ENCODE results near the gene OCRL. TPM values are rescaled to one million over a fixed set of nuclear protein-coding genes. Genes with fewer than 3 reads are reported as not detected.

Gene OCRL
- total and polyA plus RNA-seq, 4 donors = 8.6 to 20.2 (median 14.0) TPM

DNA sequence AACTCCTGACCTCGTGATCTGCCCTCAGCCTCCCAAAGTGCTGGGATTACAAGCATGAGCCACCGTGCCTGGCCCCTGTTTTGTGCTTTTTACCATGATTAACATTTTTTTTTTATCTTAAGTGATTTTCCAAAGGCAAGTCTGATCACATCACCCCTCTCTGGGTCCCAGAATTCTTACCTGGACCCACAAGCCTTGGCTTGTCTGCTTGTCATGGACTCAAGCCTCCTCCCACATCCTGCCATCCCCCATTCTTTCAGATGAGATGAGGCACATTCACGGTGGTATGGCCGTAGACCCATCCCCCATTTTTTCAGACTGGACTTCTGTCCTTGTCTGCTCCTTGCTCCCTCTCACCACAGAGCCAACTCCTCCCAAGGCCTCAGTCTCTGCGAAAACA lies 59.4 kb downstream of the OCRL start:
- no peaks in the 10 kb centered on the region for H3K9me3 ChIP-seq (ENCODE audit: control insufficient read depth in 4 of 4, insufficient read depth in 3 of 4, low read length in 3 of 4)
- no peak for ATAC-seq (ENCODE audit: insufficient read depth, low FRiP score)
- no peak for DNase-seq
- no peak overlapping the region for H3K4me3 ChIP-seq
- no peak overlapping the region for H3K9ac ChIP-seq (ENCODE audit: insufficient read depth in 1 of 2, low read length in 2 of 2)
- TF ChIP-seq, protein P1, sequence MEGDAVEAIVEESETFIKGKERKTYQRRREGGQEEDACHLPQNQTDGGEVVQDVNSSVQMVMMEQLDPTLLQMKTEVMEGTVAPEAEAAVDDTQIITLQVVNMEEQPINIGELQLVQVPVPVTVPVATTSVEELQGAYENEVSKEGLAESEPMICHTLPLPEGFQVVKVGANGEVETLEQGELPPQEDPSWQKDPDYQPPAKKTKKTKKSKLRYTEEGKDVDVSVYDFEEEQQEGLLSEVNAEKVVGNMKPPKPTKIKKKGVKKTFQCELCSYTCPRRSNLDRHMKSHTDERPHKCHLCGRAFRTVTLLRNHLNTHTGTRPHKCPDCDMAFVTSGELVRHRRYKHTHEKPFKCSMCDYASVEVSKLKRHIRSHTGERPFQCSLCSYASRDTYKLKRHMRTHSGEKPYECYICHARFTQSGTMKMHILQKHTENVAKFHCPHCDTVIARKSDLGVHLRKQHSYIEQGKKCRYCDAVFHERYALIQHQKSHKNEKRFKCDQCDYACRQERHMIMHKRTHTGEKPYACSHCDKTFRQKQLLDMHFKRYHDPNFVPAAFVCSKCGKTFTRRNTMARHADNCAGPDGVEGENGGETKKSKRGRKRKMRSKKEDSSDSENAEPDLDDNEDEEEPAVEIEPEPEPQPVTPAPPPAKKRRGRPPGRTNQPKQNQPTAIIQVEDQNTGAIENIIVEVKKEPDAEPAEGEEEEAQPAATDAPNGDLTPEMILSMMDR (IDR thresholded peaks at IDR 0.05; ENCODE audit: control extremely low read depth, extremely low read depth) = no peak
- 67 to 83% methylated on average over 5 of the region's 5 CpGs for WGBS, 2 donors
- peaks cover 0 to 4% (median 4%) of the 10 kb centered on the region in 3 donors for H3K27me3 ChIP-seq (ENCODE audit: control insufficient read depth in 3 of 3, insufficient read depth in 3 of 3, low read length in 2 of 3)
- no peak overlapping the region for H3K27ac ChIP-seq (ENCODE audit: low read depth in 1 of 2, low read length in 1 of 2)
- H3K36me3 ChIP-seq (ENCODE audit: control insufficient read depth in 4 of 4, insufficient read depth in 4 of 4, low read length in 4 of 4) = no peaks in the 10 kb centered on the region
- peaks cover 0 to 4% (median 0%) of the 10 kb centered on the region in 5 donors for H3K4me1 ChIP-seq (ENCODE audit: control insufficient read depth in 5 of 5, insufficient read depth in 5 of 5, low read length in 5 of 5)

- H3K27me3 ChIP-seq (ENCODE audit: control insufficient read depth in 3 of 3, insufficient read depth in 3 of 3, low read length in 2 of 3) = peaks cover 0 to 4% (median 4%) of the 10 kb centered on the region in 3 donors
- no peak for DNase-seq
- TF ChIP-seq, protein P1 (IDR thresholded peaks at IDR 0.05; ENCODE audit: control extremely low read depth, extremely low read depth) = no peak
- peaks cover 0 to 4% (median 0%) of the 10 kb centered on the region in 5 donors for H3K4me1 ChIP-seq (ENCODE audit: control insufficient read depth in 5 of 5, insufficient read depth in 5 of 5, low read length in 5 of 5)
- ATAC-seq (ENCODE audit: insufficient read depth, low FRiP score) = no peak
- H3K27ac ChIP-seq (ENCODE audit: low read depth in 1 of 2, low read length in 1 of 2) = no peak overlapping the region
- no peak overlapping the region for H3K4me3 ChIP-seq
- 70 to 96% methylated on average over 5 of the region's 5 CpGs for WGBS, 2 donors
- H3K36me3 ChIP-seq (ENCODE audit: control insufficient read depth in 4 of 4, insufficient read depth in 4 of 4, low read length in 4 of 4) = no peaks in the 10 kb centered on the region
- no peaks in the 10 kb centered on the region for H3K9me3 ChIP-seq (ENCODE audit: control insufficient read depth in 4 of 4, insufficient read depth in 3 of 4, low read length in 3 of 4)
- no peak overlapping the region for H3K9ac ChIP-seq (ENCODE audit: insufficient read depth in 1 of 2, low read length in 2 of 2)
Measured at GRCh38 chrX:129599996-129600395, 59.9 kb downstream of the OCRL start.

DNA sequence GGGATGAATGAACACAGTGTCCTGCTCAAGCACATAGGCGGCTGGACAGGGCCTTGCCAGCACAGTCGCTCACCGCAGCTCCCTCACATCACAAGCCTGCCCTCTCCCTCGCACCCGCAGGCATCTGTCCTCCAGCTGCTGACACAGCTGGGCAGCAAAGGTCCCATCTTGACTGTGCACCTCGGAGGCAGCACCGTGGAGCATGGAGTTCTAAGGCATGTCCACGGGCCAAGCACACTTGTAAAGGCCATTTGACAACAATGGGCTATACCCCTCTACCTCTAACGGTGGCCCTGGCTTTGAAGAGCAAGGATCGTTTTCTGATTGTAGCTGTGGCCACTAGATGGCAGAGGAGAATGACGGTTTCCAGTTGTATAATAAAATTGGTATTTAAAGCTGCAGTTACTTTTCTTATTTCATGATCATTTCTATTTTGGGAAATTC lies 60.9 kb downstream of the OCRL start:
- Histone ChIP-seq H3K27me3 (ENCODE audit: control insufficient read depth in 3 of 3, insufficient read depth in 3 of 3, low read length in 2 of 3) (peaks cover 0 to 4% (median 4%) of the 10 kb centered on the region in 3 donors), H3K9ac (ENCODE audit: insufficient read depth in 1 of 2, low read length in 2 of 2) (no peak overlapping the region), H3K4me3 (no peak overlapping the region), H3K4me1 (ENCODE audit: control insufficient read depth in 5 of 5, insufficient read depth in 5 of 5, low read length in 5 of 5) (peaks cover 0 to 4% (median 0%) of the 10 kb centered on the region in 5 donors), H3K9me3 (ENCODE audit: control insufficient read depth in 4 of 4, insufficient read depth in 3 of 4, low read length in 3 of 4) (no peaks in the 10 kb centered on the region), H3K36me3 (ENCODE audit: control insufficient read depth in 4 of 4, insufficient read depth in 4 of 4, low read length in 4 of 4) (no peaks in the 10 kb centered on the region), H3K27ac (ENCODE audit: low read depth in 1 of 2, low read length in 1 of 2) (no peak overlapping the region)
- ATAC-seq (ENCODE audit: insufficient read depth, low FRiP score) (no peak), DNase-seq (peak in 2 of 3 donors; percentile 20 to 36)
- WGBS, 2 donors = 39 to 42% methylated on average over 11 of the region's 11 CpGs
- TF ChIP-seq, protein P1 (IDR thresholded peaks at IDR 0.05; ENCODE audit: control extremely low read depth, extremely low read depth) = peak; percentile 35

DNA sequence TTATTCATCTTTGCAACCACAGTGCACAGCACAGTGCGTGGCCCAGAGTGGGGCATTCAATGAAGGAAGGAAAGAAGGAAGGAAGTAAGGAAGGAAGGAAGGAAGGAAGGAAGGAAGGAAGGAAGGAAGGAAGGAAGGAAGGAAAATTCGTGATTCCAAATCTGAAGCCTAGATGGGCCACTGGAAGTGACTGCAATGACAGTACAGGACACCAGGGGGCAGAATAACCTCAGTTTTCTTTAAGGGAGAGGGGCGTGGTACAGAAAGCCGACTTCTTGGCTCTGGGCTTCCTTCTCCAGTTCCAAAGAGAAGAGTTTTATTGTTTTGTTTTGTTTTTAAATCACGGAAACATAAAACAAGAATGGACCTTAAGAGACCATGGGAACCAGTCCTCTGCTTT lies 66.9 kb downstream of the OCRL start:
- Histone ChIP-seq H3K4me3 (no peak overlapping the region), H3K9ac (ENCODE audit: insufficient read depth in 1 of 2, low read length in 2 of 2) (no peak overlapping the region), H3K27me3 (ENCODE audit: control insufficient read depth in 3 of 3, insufficient read depth in 3 of 3, low read length in 2 of 3) (peaks cover 0 to 7% (median 4%) of the 10 kb centered on the region in 3 donors), H3K9me3 (ENCODE audit: control insufficient read depth in 4 of 4, insufficient read depth in 3 of 4, low read length in 3 of 4) (peaks cover 0 to 3% (median 1%) of the 10 kb centered on the region in 4 donors), H3K36me3 (ENCODE audit: control insufficient read depth in 4 of 4, insufficient read depth in 4 of 4, low read length in 4 of 4) (no peaks in the 10 kb centered on the region), H3K27ac (ENCODE audit: low read depth in 1 of 2, low read length in 1 of 2) (no peak overlapping the region), H3K4me1 (ENCODE audit: control insufficient read depth in 5 of 5, insufficient read depth in 5 of 5, low read length in 5 of 5) (peaks cover 0 to 4% (median 0%) of the 10 kb centered on the region in 5 donors)
- DNase-seq (peak; percentile 65 to 78 (median 76)), ATAC-seq (ENCODE audit: insufficient read depth, low FRiP score) (peak; percentile 65)
- TF ChIP-seq, protein P1 (IDR thresholded peaks at IDR 0.05; ENCODE audit: control extremely low read depth, extremely low read depth) = peak; percentile 83
- WGBS, 2 donors = 3 to 6% methylated on average over 5 of the region's 5 CpGs

Measured in lung (tissue), 12 donors.